G401 (cell line): Measurements from ENCODE around the gene DYDC2. TPM values are rescaled to one million over a fixed set of nuclear protein-coding genes. Genes with fewer than 3 reads are reported as not detected.
"Not testable (repeated sequence)": the region's sequence is repeated elsewhere in the genome, so short reads cannot be mapped to it uniquely, and the experiment has no call there.

Source experiments
- DNase-seq: peaks from one replicate; pipeline ENCODE4 v3.0.0-alpha.2; 2015; ENCODE audit warnings: low spot score
- in situ Hi-C: cut with HindIII; loops from 2 replicates; pipeline ENCODE4 v1.10.0; 2016; ENCODE audit warnings: low sequenced_read_pairs, mixed read lengths
- total RNA-seq: library from RNA; depleted of rRNA; stranded (reverse); fragments of >200 nt; shearing (Covaris generic); gene quantifications from 2 replicates; pipeline ENCODE4 v1.2.3, GENCODE V29; 2014; rRNA removed

Gene DYDC2, protein sequence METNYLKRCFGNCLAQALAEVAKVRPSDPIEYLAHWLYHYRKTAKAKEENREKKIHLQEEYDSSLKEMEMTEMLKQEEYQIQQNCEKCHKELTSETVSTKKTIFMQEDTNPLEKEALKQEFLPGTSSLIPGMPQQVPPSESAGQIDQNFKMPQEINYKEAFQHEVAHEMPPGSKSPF
- total RNA-seq, result not detected in 2 replicates

DNA sequence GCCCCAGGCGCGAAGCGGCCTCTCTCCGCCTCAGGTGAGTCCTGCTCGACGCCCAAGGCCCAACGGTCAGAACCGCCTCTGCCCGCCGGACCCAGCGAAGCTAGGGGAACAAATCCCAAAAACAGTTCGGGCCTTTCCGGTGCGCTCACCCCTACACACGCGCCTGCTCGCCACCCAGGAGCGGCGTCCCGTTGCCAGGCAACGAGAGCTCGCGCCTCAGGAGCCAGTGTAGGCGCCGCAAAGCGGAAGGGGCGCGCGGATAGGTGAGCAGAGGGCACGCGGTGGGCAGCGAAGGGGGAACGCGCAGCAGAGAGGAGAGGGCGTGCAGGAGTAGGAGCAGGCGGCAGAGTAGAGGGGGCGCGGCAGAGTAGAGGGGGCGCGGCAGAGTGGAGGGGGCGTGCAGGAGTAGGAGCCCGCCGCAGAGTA lies at the start of gene DYDC2, which contains the start of gene DYDC1:
DYDC2 (plus strand) TSS at position 219 of the 426 bp plus-strand sequence. CDS start 5,663 bp downstream, outside the sequence.
DYDC1 (minus strand) TSS at position 193 of the 426 bp plus-strand sequence. CDS start 4,154 bp downstream, outside the sequence.
- no peak for DNase-seq
- in situ Hi-C loops, result no loop called here

DNA sequence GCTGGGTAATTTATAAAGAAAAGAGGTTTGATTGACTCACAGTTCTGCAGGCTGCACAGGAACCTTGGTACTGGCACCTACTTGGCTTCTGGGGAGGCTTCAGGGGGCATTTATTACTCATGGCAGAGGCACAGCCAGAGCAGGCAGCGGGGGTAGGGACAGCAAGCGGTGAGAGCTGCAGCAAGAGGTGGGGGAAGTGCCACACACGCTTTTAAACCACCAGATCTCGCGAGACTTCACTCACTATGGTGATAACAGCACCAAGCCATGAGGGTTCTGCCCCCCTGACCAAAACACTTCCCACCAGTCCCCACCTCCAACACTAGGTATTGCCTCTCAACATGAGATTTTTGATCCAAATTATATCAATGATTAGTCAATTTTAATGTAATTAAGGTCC lies 43.1 kb upstream of the DYDC2 start:
- DNase-seq, result no peak
- in situ Hi-C loops, result no loop called here

DNA sequence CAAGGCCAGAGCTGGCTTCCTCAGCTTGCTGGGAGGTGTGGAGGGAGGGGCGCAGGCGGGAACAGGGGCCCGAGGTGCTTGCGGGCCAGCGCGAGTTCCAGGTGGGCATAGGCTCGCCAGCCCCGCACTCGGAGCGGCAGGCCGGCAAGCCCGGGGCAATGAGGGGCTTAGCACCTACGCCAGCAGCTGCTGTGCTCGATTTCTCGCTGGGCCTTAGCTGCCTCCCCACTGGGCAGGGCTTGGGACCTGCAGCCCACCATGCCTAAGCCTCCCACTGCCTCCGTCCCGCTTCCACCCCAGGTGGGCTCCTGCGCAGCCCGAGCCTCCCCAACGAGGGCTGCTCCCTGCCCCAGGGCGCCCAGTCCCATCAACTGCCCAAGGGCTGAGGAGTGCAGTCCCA lies 41.2 kb upstream of the DYDC2 start:
- in situ Hi-C loops, result no loop called here
- no peak for DNase-seq

DNA sequence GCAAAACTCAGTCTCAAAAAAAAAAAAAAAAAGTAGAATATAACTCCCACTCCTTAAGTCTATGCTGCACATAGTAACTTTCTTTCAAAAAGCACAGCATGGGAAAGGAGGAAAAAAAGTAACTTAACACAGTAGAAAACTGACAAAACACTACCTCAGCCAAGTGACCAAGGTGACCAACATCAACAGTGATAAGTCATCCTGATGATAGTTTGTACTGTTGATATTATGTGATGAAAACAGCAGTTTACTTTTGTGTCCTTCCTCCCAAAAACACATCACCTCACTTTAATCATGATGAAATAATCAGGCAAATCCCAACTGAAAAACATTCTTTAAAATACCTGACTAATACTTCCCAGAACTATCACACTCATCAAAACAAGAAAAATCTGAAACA lies 37.8 kb upstream of the DYDC2 start:
- no peak for DNase-seq
- in situ Hi-C loops, result no loop called here

DNA sequence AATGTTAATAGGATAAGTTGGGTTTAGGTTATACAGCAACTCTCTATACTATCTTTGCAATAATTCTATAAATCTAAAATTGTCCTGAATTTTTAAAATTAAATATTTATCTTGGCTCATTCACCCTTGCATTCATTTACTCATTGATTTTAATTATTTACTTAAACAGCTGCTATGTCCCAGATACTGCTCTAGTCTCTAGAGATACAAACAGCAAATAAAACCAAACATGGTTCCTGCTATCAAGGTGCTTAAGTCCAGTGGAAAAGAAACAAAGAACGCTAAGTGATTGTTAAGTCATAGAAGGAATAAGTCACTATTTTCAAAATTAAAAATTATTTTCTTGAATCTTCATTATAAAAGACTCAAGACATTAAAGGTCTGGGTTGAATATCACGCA lies 37.3 kb upstream of the DYDC2 start:
- in situ Hi-C loops, result no loop called here
- DNase-seq, result no peak

DNA sequence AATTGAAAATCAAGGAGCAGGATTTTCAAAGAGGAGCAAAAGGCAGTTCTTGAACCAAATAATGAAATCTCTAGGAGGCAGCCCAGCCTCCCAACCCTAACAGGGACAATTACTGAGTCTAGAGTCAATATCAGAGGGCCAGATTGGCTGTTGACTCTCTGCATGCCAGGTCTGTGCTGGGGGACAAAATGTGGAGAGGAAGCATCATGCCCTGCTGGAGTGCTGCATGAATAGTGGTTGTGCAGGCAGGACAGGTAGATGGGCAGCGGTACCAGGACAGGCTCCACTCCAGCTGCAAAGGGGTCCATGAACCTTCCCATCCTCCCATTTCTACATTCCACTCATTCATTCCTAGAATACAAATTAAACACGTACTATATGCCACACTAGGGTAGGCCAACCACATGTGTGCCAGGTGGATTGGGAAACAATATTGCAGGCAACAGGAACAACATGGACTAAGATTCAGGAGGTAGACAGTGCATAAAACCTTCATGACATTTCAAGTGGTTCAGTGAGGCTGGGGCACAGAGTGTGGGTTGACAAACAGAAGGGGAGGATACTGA lies 36.8 kb upstream of the DYDC2 start:
- in situ Hi-C loops, result no loop called here
- DNase-seq, result no peak

DNA sequence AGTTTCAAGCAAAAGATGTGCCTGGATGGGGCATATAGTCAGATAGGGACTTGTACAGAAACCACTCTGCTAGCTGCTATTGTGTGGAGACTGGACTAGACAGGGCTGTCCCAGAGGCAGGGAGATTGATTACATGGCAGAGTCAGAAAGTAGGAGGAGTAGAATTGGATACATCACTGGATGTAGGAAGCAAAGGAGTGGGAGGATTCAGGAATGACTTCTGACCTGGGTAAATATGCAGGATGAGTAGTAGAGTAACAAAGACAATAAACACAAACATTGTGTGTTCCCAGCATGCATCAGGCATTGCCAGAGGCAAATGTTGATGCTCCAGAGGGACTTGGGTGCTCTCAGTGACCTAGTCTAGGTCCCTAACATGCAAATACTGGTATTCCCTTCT lies 36.2 kb upstream of the DYDC2 start:
- DNase-seq, result no peak
- in situ Hi-C loops, result no loop called here

DNA sequence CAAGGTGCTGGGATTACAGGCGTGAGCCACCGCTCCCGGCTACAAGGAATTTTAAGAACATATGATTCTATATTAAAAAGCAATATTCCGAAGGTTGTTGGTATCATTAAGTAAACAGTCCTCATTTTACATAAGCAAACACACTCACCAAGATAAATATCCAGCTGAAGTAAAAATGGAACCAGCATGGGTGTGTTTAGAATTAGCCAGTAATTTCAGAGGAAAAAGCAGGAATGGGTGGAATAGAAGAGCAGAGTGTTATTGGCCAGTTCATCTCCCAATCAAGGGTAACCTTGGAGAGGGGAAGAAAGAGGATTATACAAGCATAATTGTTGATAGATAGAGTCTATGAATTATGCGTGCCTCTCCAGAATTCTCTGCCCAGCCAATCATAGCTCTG lies 35.4 kb upstream of the DYDC2 start:
- no peak for DNase-seq
- in situ Hi-C loops, result no loop called here

DNA sequence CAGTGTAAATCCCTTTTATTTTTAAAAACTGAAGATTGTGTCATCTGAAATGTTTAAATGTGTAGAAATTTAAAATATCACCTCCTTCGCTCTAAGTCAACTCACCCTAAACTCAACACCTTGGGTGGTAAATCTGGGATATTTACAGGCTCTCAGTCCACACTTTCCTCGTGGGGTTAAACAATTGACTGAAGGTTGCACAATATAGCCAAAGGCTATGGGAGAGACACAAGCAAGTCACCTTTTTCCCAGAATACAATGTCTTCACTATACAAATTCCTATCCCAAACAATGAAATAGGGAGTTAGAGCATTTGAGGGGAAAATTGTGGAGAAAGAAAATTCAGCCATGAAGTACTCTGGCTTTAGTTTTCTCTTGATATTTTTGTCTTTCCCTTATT lies 34.4 kb upstream of the DYDC2 start:
- no peak for DNase-seq
- in situ Hi-C loops, result no loop called here

DNA sequence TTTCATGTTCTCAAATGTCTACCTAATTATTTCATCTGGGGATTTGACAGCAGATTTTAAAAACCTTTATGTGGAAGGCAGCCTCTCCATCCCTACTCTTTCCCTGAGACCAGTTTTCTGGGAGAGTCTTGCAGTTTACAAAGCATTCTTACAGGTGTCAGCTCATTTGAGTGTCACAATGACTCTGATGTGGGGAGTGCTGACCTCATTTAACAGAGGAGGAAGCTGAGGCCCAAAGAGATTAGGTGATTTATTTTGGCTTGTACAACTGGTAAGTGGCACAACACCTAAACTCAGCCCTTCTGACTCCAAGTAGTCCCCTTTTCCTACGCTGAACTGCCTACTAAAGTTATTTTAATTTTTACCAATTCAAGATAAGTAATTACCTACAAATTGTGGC lies 33.9 kb upstream of the DYDC2 start:
- in situ Hi-C loops, result no loop called here
- DNase-seq, result no peak

DNA sequence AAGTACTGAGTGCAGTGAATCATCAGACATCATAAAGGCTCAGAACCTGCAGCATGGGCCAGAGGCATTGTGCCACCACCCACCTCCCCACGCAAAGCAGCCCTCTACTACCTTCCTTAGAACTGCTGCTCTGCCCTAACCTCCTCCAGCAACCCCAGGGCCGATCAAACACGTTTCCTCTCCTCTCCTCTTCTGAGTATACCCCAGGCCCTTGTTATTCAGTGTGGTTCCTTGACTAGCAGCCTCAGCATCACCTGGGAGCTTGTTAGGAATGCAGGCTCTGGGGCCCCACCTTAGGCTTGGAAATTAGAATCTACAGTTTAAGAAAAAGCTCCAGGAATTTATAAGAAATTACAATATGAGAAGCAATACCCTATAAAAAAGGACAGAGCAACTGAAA lies 33.3 kb upstream of the DYDC2 start:
- in situ Hi-C loops, result no loop called here
- no peak for DNase-seq

DNA sequence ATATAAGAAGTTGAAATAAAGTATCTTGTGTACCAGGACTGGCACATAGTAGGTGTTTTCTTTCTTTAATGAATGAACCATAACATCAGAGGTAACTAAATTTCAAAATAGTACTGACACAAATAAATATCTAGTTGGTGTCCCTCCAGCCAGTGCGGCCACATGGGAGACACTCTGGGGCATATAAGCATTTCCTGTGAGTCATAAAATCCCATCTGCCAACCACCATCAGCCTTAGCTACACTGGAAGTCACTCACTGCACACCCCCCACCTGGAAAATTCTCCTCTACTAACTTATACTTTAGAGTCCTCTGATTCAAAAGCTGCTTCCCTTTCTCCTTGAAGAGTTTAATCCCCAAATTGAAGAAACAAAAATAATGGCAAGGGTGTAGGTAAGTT lies 32.5 kb upstream of the DYDC2 start:
- in situ Hi-C loops, result no loop called here
- no peak for DNase-seq

DNA sequence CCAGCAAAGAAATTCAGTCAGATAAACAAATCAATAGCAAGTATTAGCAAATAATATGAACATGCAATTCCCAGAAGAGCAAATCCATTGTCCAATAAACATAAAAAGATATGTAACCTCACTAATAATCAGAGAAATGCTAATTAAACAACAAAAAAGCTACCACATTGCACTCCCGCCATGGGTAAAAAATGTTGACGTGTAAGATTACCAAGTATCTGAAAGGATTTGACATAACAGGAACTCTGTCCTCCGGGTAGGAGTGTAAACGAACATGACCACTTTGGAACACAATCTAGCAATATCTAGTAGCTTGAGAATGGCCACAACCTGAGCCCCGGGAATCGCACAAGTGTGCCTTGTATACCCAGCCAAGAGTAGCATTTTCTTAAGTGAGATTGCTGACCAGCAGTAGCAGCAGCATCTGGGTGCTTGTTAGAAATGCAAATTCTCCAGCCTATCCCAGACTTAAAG lies 31.7 kb upstream of the DYDC2 start:
- DNase-seq, result no peak
- in situ Hi-C loops, result no loop called here

DNA sequence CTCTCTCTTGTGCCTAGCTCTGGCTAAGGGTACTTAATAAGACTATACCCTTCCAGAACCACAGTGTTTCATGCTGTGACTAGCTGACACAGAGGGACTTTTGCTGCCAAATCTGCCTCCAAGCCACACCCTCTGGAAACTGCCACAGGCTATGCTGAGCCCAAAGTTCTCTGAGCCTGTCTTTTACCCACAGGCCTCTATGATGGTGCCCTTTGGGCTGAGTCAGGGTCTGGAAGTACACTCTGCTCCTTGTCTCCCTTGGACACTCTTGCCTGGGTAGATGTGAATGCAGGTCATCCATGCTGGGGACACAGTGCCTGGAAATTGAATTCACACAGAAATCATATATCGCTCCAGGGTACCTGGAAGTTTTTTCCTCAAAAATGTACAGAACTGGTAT lies 22.6 kb upstream of the DYDC2 start:
- in situ Hi-C loops, result no loop called here
- peak; percentile 16 for DNase-seq

DNA sequence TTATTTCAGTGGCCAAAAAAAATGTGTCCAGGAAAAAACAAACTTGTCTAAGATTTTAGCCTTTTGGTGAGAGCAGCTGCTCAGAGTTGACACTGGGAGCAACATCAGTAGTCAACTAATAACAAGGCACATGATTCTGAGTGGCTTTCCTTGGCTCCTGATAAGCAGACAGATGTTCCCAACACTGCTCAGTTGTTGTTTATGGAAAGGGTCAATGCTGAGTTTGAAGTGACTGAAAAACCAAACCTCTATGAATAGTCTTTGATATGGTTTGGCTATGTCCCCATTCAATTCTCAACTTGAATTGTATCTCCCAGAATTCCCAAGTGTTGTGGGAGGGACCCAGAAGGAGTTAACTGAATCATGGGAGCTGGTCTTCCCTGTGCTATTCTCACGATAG lies 12.3 kb upstream of the DYDC2 start:
- in situ Hi-C loops, result no loop called here
- DNase-seq, result no peak

DNA sequence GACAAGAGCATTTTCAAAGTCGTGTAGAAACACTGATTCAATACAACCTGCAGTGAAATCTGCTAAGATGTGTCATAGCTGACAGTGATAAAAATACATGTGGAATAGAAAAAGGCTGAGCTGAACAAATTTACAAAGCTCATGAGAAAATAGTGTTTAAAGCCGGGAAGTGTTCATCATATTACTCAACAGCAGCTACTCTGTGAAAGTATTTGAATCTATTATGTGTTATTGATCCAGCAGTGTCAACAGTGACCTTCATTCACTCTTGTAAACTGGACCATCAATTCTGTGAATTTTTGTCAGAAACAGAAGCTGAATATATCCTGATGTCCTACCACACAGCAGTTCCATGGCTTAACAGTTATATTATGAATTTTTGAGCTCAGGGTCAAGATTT lies 11.7 kb upstream of the DYDC2 start:
- no peak for DNase-seq
- in situ Hi-C loops, result no loop called here

DNA sequence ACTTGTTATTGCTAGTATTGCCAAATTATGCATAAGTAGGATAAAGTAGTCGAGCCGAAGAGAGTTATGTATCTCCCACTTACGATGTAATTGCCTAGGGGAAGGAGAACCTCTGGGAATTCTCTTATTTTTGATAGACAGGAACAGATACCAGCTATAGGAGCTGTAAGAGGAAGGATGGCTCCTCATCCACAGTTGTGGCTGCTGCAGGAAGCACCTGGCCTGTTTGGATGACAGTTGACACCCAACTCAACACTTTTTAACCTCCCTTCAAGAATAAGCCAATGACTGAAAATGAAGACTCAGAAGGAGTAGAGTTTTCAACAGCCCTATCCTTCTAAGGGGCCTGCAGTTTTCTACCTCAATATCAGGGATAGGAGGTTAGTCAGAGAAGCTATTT lies 6.3 kb upstream of the DYDC2 start:
- in situ Hi-C loops, result no loop called here
- no peak for DNase-seq

DNA sequence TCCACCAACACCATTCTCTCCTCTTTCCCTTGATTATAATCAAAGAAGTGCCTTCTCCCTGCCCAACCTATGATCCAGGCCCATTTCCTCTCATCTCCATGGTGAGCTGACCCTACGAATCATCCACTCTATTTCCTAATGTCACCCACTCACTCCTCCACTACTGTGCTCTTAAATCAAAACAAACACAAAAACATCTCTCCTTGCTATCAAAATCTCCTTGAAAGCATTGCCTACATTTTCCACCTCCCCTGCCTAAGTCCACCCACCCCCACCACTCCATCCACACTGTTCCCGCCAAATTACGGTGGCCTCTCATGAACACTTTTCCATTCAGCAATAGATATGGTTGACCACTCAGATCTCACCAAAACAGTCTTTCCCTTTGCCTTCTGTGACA lies 5.4 kb upstream of the DYDC2 start:
- in situ Hi-C loops, result no loop called here
- DNase-seq, result no peak

DNA sequence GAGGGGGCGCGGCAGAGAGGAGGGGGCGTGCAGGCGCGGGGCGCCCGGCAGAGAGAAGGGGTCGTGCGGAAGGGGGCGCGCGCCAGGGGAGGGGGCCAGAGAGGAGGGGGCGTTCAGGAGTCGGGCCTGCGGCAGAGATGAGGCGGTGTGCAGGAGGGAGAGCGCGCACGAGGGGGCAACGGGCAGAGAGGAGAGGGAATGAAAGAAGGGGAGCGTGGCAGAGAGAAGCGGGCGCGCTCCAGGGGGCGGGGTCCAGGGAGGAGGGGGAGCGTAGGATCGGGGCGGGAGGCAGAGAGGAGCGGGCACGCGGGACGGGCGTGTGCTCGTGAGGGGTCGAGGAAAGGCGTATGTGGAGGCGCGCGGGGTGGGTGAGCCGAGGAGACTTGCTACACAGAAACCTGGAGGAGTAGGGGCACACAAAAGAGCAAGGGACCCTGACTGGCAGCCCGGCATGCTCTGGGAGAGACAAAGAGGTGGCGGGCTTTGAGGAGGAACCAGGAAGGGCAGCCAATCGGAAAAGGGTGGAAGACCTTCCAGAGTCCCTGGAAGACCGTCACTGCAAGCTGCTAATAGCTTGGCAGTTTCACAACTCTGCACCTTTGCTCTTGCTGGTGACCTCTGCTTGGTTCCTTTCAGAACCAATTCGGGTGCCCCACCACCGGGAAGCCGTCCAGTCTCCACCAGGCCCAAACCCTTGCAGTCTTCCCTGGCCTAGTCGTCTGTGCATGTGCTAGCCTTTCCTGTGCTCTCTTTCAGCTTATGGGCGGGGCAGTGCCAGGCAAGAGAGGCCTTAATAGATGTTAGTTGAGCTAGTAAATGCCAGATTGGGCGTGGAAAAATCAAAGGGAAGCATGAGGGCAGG lies 639 bp downstream of the DYDC2 start:
- DNase-seq, result no peak
- in situ Hi-C loops, result no loop called here

DNA sequence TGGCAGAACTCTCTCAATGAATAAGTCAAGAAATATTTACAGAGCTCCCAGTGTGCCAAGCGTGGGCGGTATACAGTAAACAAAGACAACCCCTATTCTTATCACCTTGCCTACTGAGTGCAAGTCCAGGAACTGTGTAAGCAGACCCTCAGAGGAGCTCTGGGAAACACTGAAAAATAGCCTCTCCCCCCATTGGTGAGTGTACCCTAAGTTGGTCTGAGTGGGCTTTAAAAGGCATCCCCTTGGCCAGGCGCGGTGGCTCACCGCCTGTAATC lies 1.2 kb downstream of the DYDC2 start:
- DNase-seq, result no peak
- in situ Hi-C loops, result no loop called here

DNA sequence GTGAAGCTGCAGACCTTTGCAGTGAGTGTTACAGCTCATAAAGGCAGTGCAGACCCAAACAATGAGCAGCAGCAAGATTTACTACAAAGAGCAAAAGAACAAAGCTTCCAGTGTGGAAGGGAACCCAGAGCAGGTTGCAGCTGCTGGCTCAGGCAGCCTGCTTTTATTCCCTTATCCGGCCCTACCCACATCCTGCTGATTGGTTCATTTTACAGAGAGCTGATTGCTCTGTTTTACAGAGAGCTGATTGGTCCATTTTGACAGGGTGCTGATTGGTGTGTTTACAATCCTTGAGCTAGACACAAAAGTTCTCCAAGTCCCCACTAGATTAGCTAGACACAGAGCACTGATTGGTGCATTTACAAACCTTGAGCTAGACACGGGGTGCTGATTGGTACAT lies 2.3 kb downstream of the DYDC2 start:
- DNase-seq, in situ Hi-C loops: not testable (repeated sequence)
